22Rv1 (cell line): ENCODE data around the gene GTSF1L.

ENCODE experiments used
- H3K27ac ChIP-seq: fragments of 450-650 bp; 2 replicates; pipeline ENCODE4 v1.5.1; 2017
- CTCF ChIP-seq: fragments of 450-650 bp; IDR thresholded peaks from 2 replicates; pipeline ENCODE4 v1.5.1; 2017; ENCODE audit warnings: mild to moderate bottlenecking
- ZFX ChIP-seq: fragments of 450-650 bp; IDR thresholded peaks from 2 replicates; pipeline ENCODE4 v1.6.1; 2017; ENCODE audit warnings: antibody characterized with exemption, borderline replicate concordance

GTSF1L gene

DNA sequence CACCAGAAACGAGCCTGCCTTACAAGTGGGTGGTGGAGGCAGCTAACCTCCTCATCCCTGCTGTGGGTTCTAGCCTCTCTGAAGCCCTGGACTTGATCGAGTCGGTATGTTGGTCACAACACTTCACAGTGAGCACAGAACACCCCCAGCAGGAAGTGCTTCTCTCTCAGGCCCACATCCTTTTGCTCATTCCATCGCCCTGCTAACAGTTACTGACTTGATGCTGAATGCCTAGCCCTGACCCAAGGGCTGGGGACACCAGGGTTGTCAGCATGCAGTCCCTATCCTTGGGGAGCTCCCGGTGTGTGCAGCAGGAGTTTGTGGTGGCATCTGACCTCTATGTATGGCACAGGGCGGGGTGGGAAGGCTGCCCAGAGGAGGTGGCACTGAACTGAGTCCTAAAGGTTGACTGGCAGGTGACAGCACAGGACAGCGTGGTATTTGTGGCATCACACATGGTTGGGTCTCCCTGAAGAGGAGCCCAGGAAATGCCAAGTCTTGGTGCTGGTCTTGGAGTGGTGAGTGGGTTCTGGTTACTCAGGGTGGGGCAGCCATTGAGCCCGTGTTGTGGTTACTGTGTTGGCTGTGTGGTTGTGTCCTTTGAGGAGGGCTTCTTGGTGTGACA is 26.7 kb downstream of the GTSF1L start:
- H3K27ac ChIP-seq = no peak overlapping the region
- TF ChIP-seq CTCF = no peak
- no peak for TF ChIP-seq ZFX

DNA sequence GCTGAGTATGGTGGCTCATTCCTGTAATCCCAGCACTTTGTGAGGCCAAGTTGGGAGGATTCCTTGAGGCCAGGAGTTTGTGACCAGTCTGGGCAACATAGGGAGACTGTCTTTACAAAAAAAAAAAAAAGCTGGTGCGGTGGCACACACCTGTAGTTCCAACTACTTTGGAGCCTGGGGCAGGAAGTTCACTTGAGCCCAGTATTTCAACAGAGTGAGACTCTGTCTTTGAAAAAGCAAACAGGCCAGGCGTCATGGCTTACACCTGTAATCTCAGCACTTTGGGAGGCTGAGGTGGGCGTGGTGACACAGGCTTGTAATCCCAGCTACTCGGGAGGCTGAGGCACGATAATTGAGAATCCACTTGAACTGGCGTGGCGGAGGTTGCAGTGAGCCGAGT is 31.2 kb downstream of the GTSF1L start:
- TF ChIP-seq ZFX (no peak), CTCF (no peak)

GRCh38 chr20:43694763-43695162 is 32.0 kb downstream of the GTSF1L start:
- no peak overlapping the region for H3K27ac ChIP-seq
- TF ChIP-seq ZFX (no peak), CTCF (no peak)

More for the DNA sequence above, 31.2 kb downstream of the GTSF1L start:
- H3K27ac ChIP-seq = no peak overlapping the region

GRCh38 chr20:43691928-43692524 is 34.8 kb downstream of the GTSF1L start:
- peak; percentile 73 for TF ChIP-seq CTCF
- TF ChIP-seq ZFX = no peak
- no peak overlapping the region for H3K27ac ChIP-seq

DNA sequence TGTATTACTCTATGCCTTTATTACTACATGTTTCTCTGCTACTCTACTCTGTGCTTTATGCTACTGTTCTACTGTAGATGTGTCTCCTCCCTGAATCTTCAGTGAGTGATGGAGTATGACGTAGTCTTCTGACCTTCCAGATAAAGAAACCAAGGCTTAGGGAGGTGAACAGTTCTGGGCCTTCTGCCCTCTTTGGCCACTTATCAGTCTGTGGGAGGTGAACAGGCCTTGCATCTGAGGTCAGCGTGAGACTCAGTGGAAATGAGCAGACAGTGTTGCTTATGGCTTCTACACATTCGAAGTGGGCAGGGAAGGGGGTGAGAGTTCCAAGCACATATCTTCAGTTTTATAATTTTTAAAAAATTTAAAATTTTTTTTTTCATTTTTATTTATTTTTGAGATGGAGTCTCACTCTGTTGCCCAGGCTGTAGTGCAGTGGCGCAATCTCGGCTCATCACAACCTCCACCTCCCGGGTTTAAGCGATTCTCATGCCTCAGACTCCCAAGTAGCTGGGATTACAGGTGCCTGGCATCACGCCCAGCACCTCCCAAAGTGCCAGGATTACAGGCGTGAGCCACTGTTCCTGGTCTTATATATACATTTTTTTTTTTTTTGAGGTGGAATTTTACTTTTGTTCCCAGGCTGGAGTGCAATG is 35.7 kb downstream of the GTSF1L start:
- H3K27ac ChIP-seq = no peak overlapping the region
- no peak for TF ChIP-seq ZFX
- no peak for TF ChIP-seq CTCF

- TF ChIP-seq CTCF = no peak
- TF ChIP-seq ZFX = no peak
- no peak overlapping the region for H3K27ac ChIP-seq
These were observed 37.6 kb downstream of the GTSF1L start for GRCh38 chr20:43689165-43689564.

- H3K27ac ChIP-seq = no peak overlapping the region
- TF ChIP-seq ZFX (no peak), CTCF (no peak)
These were observed 40.0 kb downstream of the GTSF1L start for GRCh38 chr20:43686820-43687219.
